ENCODE results near the gene ITGA11.

Gene ITGA11

DNA sequence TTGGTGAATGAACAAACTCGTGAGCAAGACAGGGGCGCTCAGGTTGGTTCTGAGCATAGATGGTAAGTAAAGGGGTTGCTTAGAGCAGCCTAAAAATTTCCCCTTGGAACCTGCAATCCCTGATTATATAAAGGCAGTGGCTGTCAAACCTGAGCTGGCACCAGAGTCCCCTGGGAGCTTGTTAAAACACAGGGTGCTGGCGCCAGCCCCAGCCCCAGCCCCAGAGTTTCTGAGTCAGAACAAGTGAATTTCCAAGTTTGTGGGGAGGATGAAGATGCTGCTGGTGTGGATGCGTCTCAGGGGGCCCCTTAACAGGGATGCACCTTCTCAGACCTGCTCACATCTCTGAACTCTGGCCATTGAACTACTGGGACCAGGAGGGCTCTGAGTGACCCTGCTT, 106.2 kb downstream of the ITGA11 start:
- no peak for DNase-seq

DNA sequence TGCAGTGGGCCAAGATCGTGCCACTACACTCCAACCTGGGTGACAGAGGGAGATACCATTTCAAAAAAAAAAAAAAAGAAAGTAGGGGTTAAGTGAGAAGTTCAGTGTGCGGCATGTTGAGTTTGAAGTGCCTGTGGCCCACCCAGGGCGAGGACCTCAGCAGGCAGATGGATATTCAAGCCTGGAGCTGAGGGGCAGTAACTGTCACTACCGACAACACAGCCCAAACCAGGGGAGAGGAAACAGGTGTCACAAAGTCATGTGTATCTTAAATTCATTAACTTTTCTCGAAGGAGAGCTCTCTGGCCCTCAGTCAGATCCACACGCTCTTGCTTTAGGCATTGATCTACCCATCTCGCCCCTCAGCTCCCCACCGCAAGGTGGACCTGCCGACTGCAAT, 109.2 kb downstream of the ITGA11 start:
- no peak for DNase-seq

DNA sequence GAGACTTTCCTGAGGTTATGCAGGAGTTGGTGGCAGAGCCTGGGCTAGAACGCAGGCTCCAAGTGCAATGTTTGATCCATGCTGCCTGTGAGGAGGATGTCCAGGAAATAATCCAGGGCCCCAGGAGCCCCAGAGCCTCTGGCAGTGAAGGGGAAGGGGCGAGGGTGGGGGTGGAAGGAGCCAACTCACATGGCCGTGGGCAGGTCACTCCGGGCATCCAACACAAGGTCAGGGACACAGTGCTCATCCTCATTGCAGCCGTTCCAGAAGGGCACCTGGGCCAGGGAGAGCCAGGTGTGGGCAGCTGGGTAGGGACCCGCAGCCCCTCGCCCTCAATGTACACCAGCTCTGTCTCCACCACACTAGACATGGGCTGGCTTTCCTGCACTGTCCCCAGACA, 110.7 kb downstream of the ITGA11 start:
- no peak for DNase-seq

GRCh38 chr15:68319997-68320396, 112.0 kb downstream of the ITGA11 start:
- no peak for DNase-seq

DNA sequence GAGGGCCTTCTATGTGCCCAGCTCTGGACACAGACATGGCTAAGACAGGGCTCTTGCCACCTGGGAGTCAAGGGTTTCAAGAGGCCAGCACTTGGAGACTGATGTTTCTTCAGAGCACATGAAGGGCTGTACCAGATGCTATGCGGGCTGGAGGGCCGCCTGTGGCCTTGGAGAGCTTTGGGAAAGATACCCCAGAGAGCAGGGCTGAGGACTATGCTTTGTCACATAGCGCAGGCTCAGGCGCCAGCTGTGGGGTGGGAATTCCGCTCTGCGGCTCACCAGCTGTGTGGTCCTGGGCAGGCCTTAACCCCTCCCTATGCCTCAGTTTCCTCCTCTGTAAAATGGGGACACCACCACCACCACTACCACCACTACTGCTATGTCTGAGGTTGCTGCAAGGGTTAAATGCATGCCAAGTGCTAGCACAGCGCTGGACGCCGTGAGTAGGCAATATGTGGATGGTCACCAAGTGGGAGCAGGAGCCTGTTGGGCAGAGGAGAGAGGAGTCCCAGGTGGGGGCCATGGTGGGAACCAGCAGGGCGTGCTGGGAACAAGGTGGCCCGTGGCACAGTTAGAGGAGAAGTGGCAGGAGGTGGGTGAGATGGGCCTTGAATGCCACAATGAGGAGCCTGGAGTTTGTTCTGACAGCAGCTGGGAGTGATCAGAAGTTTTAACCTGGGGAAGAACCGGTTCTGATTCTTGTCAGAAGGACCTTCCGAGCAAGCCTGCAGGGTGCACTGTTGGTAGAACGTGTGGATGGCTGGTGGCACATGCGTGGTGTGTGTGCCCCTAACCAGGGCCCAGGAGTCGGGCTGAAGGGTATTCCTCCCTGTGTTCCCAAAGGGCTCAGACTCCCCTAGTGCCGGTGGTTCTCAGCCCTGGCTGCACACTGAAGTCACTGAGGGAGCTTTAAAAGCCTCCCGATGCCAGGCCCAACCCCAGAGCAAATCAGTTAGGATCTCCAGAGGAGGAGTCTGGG, 112.7 kb downstream of the ITGA11 start:
- no peak for DNase-seq

DNA sequence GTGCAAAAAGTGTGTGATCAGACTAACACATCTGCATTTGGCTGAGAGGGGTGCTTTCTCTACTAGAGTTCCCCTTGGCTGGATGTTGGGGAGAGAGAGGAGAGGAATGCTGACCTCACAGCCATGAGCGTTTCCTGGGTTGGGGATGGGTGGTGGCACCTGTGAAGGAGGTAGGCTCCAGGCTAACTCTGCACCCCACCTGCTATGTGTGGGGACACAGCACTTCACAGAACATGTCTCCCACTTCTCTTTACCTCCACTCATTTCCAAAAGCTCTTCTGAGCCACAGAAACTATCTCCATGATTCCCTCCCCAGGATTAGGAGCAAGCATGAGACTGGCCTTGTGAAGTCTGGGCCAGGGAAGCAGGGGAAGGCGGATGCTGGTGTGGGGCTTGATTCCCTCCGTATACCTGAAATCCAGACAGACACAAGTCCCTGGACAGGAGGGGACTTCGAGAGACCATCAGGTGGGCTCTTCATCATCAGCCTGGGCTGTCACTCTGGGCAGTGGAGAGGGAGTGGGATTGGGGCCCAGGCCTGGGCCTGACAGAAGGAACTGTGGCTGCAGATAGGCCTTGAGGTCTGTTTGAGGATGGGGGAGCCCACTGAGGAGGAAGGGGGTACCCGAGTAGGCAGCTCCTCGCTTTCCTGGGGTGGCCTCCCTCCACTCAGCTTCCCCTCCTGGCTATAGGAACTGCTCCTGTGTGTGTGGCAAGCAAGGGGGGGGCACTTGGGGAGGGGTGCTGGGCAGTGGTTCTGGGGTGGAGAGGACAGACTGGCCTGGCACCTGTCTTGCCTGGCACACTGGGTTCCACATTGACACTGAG, 113.7 kb downstream of the ITGA11 start:
- no peak for DNase-seq

GRCh38 chr15:68317281-68318007, 114.5 kb downstream of the ITGA11 start:
- no peak for DNase-seq

DNA sequence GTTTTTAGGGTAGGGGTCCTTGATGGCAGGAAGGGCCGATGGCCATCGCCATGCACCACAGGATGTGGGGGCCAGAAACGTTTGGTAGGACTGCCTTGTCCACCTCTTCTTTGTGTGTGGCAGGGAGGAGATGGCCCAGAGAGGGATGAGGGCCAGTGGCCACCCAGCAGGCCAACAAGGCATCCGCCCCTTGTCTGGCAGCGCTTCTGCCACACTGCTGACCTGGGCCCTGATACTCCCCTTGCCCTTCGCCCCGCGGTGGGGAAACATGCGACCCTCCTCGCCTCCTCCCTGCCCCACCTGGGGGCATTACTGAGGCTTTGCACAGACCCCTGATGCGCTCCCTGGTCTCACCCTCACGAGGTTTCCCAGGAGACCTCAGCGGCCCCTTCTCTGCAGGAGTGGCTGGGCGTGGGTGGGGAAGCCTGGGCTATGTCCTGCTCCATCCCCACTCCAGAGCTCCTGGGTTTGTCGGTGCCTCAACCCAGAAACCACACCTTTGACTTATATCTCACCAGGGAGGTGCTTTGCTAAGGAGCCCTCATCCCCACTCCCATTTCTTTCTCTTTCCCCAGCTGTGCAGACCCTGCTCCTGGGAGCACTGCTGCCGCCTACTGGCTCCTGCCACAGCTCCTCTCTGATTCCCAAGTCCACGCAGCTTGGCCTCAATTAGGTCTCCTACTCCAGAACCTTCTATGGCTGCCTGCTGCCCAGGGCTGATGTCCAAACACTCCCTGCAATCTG, 115.7 kb downstream of the ITGA11 start:
- no peak for DNase-seq

DNA sequence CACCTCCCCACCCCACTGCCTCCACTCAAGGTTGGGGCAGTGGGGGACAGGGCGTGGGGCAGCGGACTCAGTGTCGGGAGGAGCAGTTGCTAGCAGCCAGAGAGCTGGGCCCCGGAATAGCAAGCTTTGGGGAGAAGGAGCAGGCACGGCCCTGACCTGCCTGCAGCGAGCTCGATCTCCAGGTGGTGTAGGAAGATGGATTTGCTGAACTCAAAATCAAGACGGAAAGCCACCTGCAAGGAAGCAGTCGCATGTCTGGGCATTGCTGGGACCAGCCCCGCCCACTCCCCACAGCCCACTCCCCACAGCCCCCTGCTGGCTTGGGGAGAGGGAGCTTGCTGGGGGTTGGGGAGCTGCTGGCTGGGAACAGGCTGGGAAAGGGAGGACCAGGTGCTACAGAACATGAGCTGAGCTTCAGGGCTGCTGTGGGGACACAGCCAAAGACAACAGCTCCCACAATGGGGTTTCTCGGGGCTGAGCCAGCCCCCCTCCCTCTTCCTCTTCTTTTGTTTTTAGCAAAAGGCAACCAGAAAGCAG, 116.4 kb downstream of the ITGA11 start:
- no peak for DNase-seq

- DNase-seq = no peak
These were observed 116.9 kb downstream of the ITGA11 start for GRCh38 chr15:68315035-68315434.

DNA sequence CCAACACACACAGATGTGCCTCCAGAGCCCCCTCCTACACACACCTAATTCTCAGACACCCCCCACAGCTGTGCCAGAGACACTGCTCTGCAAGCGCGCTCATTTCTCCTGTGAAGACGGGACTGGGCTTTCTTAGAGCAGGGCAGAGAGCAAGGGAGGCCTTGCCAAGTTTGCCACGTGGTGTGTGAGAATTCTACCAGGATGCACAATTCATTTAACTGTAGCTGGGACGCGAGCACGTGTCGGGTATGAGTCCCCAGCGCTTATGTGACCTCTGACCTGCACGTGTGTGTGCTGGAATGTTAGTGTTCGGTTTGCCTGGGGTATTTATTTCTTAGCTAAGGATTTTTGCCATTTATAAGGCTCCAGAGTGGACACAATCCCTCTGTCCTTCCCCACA, 117.4 kb downstream of the ITGA11 start:
- no peak for DNase-seq

- no peak for DNase-seq
These were observed 118.2 kb downstream of the ITGA11 start for GRCh38 chr15:68313501-68314410.

DNA sequence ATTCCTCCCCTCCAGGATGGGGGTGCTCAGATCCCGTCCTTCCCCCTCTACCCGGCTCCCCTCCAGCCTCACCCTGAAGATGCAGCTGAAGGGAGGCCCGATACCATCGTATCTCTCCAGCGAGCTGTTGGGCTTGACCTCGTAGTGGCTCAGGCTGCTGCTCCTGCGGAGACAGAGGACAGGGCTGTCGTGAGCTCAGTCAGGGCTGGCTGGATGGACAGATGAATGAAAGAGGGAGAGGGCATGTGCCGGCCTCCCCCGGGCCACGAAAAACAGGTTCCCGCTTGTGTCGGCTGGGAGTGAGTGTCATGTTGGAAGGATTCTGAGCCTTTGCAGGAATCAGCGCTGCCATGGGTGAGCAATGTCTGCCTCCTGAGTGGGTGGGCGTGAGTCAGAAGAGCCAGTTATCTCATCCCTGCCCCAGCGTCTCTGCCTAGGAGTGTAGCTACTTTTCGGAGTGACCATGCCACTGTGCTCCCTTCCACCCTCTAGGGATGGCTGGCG, 119.2 kb downstream of the ITGA11 start:
- no peak for DNase-seq

GRCh38 chr15:68311859-68312557, 120.0 kb downstream of the ITGA11 start:
- no peak for DNase-seq

DNA sequence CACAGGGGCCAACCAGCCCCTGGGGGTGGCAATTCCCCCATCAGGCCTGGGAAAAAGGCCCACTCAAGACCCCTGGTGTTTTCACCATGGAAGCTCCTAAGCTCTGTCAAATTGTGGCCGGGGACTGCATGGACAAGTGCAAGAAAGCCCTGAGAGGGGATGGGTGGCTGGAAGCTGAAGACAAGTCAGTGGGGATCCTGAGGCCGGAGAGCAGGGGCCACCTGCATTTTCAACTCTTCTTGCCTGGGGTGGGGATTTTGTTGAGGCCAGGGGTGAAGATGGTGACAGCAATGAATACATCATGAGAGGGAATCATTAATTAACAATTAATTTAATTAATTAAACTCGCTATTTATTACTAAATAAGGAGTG, 120.5 kb downstream of the ITGA11 start:
- no peak for DNase-seq

- no peak for DNase-seq
These were observed 121.0 kb downstream of the ITGA11 start for GRCh38 chr15:68310804-68311463.

DNA sequence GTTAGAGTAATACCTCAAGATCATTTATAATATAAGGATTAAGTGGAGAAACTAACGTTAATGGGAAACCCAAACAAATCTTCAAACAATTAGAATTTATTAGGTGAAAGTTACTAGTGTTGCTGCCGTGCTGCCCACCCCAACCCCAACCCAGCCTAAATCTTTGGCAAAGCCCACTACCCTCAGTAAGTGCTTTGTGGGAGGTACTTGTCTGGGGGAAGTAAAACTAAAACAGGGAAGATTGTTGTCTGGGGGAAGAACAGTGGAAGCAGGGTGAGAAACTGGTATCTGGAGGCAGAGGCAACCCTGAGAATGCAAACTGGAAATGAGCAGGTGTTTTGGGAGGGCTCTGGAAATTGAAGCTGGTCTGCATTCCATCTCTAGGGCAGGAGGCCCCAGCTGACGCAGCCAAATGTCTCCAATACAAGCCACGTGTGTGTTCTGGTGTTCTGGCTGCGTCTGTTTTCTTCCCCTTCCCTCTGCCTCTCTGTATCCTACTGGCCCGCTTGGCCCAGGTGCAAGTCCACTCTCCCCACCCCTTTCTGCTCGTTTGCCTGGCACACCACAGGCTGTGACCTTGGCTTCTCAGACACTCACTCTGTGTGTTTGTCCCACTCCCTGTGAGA, 121.7 kb downstream of the ITGA11 start:
- no peak for DNase-seq

DNA sequence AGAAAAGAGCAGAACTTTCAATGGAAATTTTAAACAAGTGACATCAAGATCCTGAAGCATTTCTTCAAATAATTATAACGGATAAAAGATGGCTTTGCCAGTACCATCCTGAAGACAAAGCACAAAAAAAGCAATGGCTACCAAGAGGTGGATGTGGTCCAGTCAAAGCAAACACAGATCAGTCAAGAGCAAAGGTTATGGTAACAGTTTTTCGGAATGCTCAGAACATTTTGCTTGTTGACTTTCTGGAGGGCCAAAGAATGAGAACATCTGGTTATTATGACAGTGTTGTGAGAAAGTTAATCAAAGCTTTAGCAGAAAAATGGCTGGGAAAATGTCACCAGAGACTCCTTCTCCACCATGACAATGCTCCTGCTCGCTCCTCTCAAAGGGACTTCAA, 122.9 kb downstream of the ITGA11 start:
- no peak for DNase-seq
